Parathyroid adenoma (tissue), 2 donors: Measurements from ENCODE around the gene FAM3B.
"Not testable (repeated sequence)": the region's sequence is repeated elsewhere in the genome, so short reads cannot be mapped to it uniquely, and the experiment has no call there.

Experiments used
- H2AFZ ChIP-seq: fragments of 300-600 bp; sonication (generic); one replicate; pipeline ENCODE4 v1.7.0; 2017; ENCODE audit warnings: antibody characterized with exemption, mild to moderate bottlenecking
- H3K27ac ChIP-seq: fragments of 300-600 bp; sonication (generic); one replicate; pipeline ENCODE4 v1.7.0; 2017
- H3K27me3 ChIP-seq: fragments of 300-600 bp; sonication (generic); one replicate; pipeline ENCODE4 v1.7.0; 2017; ENCODE audit warnings: low read length; ENCODE audit not compliant: control insufficient read depth, insufficient read depth
- H3K36me3 ChIP-seq: fragments of 300-600 bp; sonication (generic); one replicate; pipeline ENCODE4 v1.7.0; 2017; ENCODE audit warnings: low read length; ENCODE audit not compliant: control insufficient read depth, insufficient read depth
- H3K4me1 ChIP-seq: fragments of 300-600 bp; sonication (generic); one replicate; pipeline ENCODE4 v1.7.0; 2017; ENCODE audit warnings: control low read depth
- H3K4me2 ChIP-seq: fragments of 300-600 bp; sonication (generic); one replicate; pipeline ENCODE4 v1.7.0; 2017; ENCODE audit warnings: low read length
- H3K4me3 ChIP-seq: fragments of 300-600 bp; sonication (generic); one replicate; pipeline ENCODE4 v1.7.0; 2017; ENCODE audit warnings: low read depth, low read length
- H3K79me2 ChIP-seq: fragments of 300-600 bp; sonication (generic); one replicate; pipeline ENCODE4 v1.7.0; 2017; ENCODE audit warnings: control low read depth
- H3K9ac ChIP-seq: fragments of 300-600 bp; sonication (generic); one replicate; pipeline ENCODE4 v1.7.0; 2017; ENCODE audit warnings: mild to moderate bottlenecking
- H3K9me3 ChIP-seq: fragments of 300-600 bp; sonication (generic); one replicate; pipeline ENCODE4 v1.7.0; 2017; ENCODE audit warnings: low read length; ENCODE audit not compliant: control insufficient read depth
- TF ChIP-seq, protein P1 (sequence below): fragments of 300-600 bp; sonication (generic); IDR thresholded peaks from one replicate; pipeline ENCODE4 v1.7.0; 2017; ENCODE audit warnings: antibody characterized with exemption, mild to moderate bottlenecking
- donor health status: primary hyperparathyroidism.

The FAM3B gene

DNA sequence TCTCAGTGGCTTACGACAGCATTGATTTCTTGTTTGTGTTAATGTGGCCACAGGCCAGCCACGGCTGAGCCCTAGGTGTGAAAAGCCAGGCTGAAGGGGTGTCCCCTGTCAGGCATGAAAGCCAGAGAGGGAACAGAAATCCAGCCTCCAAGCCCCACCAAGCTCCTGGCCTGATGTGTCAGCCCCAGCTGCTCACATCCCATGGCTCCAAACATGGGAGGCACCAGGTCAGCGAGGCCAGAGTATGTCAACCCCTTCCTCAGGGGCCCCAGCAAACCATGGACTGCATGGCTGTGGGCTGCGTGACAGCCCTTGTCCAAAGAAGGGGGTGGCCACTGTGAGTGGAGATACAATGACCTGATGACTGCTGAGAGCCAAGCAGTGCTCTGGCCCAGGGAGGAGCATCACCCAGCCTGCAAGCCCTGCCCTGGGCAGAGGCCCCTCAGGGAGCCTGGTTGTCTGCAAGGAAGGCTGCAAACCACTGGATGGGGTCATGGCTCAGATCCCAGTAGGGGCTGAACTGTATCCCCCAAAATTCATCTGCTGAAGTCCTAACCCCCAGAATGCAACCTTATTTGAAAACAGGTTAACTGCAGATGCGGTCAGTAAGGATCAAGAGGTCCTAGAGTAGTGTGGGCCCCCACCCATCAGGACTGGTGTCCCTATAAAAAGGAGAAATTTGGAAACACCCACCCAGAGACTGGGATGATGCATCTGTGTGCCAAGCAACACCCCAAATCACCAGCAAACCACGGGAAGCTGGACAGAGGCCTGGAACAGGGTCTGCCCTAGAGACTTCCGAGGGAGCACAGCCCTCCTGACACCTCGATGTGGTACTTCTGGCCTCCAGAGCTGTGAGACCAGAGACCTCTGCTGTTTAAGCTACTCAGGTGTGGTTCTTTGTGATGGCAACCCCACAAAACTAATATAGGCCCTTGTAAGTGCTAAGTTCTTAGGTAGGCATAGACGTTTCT is 41.9 kb downstream of the FAM3B start:
- Histone ChIP-seq H3K4me3 (no peak overlapping the region), H3K36me3 (no peaks in the 10 kb centered on the region), H3K4me1 (no peaks in the 10 kb centered on the region), H3K27me3 (no peaks in the 10 kb centered on the region), H3K9me3 (no peaks in the 10 kb centered on the region), H2AFZ (no peak overlapping the region), H3K79me2 (no peaks in the 10 kb centered on the region), H3K9ac (no peak overlapping the region), H3K4me2 (no peak overlapping the region), H3K27ac (no peak overlapping the region)
- TF ChIP-seq, protein P1, sequence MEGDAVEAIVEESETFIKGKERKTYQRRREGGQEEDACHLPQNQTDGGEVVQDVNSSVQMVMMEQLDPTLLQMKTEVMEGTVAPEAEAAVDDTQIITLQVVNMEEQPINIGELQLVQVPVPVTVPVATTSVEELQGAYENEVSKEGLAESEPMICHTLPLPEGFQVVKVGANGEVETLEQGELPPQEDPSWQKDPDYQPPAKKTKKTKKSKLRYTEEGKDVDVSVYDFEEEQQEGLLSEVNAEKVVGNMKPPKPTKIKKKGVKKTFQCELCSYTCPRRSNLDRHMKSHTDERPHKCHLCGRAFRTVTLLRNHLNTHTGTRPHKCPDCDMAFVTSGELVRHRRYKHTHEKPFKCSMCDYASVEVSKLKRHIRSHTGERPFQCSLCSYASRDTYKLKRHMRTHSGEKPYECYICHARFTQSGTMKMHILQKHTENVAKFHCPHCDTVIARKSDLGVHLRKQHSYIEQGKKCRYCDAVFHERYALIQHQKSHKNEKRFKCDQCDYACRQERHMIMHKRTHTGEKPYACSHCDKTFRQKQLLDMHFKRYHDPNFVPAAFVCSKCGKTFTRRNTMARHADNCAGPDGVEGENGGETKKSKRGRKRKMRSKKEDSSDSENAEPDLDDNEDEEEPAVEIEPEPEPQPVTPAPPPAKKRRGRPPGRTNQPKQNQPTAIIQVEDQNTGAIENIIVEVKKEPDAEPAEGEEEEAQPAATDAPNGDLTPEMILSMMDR, result no peak

GRCh38 chr21:41359286-41359685 is 42.7 kb downstream of the FAM3B start:
- Histone ChIP-seq H2AFZ (no peak overlapping the region), H3K9ac (no peak overlapping the region), H3K4me2 (no peak overlapping the region), H3K4me3 (no peak overlapping the region), H3K79me2 (no peaks in the 10 kb centered on the region), H3K4me1 (no peaks in the 10 kb centered on the region), H3K27me3 (no peaks in the 10 kb centered on the region), H3K36me3 (no peaks in the 10 kb centered on the region), H3K27ac (no peak overlapping the region), H3K9me3 (no peaks in the 10 kb centered on the region)
- TF ChIP-seq, protein P1, result no peak

DNA sequence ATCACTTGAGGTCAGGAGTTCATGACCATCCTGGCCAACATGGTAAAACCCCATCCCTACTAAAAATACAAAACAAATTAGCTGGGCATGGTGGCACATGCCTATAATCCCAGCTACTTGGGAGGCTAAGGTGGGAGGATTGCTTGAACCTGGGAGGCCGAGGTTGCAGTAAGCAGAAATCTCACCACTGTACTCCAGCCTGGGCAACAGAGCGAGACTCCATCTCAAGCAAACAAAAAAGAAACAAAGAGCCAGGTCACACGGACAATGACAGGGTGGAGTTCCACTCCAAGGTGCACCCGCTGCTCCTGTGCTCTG is 43.1 kb downstream of the FAM3B start:
- H3K9me3 ChIP-seq, H3K4me1 ChIP-seq, H3K4me3 ChIP-seq, H3K36me3 ChIP-seq, H2AFZ ChIP-seq, H3K27me3 ChIP-seq, H3K27ac ChIP-seq, H3K9ac ChIP-seq, H3K79me2 ChIP-seq, H3K4me2 ChIP-seq: not testable (repeated sequence)

DNA sequence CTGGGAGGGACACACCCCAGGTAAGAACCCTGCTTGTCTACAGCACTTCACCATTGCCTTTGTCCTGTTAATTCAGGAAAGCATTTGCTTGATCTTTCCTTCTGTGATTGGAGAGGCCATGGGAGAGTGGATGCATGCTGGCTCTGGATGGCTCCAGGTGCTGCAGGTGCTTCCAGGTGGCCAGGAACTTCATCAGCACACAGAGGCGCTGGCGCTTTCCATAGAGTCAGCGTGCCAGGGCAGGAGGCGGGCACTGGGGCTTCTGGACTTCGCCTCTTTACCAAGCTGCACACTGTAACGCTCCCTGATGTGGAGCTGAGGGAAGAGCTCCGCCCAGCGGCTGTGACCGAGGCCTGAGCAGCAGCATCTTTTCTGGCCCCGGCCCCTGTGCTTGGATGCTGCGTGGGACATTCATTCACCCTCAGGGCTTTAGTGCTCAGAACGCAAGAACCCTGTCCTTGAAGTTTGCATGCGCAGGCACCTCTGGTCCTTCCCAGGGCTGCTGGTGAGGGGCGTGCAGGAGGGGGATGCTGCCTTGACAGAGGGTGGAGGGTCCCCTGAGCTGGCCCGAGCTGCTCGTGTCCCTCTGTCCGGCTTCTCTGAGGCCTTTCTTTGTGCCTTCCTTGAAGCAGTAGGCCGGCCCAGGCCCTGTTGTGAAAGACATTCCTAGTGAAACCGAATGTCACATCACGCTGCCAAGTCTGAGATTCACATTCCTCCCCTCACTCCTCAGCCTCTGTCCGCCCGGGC is 43.6 kb downstream of the FAM3B start:
- Histone ChIP-seq H3K4me1 (no peaks in the 10 kb centered on the region), H3K4me2 (no peak overlapping the region), H3K4me3 (no peak overlapping the region), H3K36me3 (no peaks in the 10 kb centered on the region), H3K79me2 (no peaks in the 10 kb centered on the region), H3K27me3 (no peaks in the 10 kb centered on the region), H3K9me3 (no peaks in the 10 kb centered on the region), H3K9ac (no peak overlapping the region), H3K27ac (no peak overlapping the region), H2AFZ (no peak overlapping the region)
- TF ChIP-seq, protein P1, result no peak

DNA sequence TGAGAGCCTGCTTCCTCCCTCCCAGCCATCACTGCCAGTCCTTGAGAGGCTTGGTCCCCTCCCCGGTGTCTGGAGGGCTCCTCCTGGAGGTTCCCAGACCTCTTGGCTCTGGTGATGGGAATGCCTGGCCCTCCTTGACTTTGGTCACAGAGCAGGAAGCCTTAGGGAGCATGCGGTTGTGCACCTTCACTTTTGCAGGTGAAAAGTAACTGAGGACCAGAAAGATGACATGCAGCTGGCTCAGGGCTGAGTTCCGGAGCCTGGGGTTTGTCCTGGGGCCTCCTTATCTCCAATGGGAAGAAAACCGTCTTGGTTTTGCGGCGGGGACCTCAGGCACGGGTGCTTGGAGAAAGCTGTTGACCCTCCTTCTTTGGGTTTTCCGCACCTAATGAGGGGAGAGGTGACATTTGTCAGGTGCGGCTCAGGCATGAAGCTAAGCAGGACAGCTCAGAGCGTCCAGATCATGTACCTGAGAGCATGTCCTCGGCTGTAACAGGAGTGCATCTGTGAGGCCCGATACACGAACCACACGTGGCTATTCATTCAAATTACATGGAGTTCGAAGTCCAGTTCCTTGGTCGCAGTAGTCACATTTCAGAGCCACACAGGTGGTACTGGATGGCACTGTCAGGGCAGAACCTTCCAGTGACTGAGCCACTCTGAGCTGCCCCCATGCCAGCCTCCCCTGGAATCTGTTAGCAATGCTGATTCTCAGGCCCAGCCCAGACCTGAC is 44.6 kb downstream of the FAM3B start:
- Histone ChIP-seq H3K4me3 (no peak overlapping the region), H3K27ac (peak overlapping the region; percentile 84), H3K36me3 (no peaks in the 10 kb centered on the region), H3K9me3 (no peaks in the 10 kb centered on the region), H3K27me3 (no peaks in the 10 kb centered on the region), H3K9ac (no peak overlapping the region), H3K79me2 (no peaks in the 10 kb centered on the region), H3K4me1 (no peaks in the 10 kb centered on the region), H3K4me2 (no peak overlapping the region), H2AFZ (no peak overlapping the region)
- TF ChIP-seq, protein P1, result no peak
